AG08395 (cell line): Measurements from ENCODE around the gene GNAO1.

Experiments used
- DNase-seq: peaks from one replicate; pipeline ENCODE4 v3.0.0; 2012; ENCODE audit warnings: mixed read lengths, low spot score

GNAO1 gene

DNA sequence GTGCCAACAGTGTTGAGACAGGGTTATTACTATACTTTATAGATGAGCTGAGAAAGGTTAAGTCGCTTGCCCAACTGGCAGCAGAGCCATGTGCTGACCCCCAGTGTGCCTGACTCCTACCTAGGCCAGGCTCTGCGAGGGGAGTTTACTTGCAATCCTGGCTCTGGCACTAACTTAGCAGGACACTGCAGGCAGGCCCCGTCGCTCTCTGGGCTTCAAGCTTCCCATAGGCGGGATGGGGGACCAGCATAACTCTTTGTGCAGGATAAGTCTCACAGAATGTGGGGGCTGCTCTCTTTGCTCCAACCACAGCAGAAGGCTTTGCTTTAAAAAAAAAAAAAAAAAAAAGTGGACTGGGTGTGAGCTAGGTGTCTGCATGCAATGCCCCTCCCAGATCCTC lies 102.7 kb downstream of the GNAO1 start:
- DNase-seq = no peak

GRCh38 chr16:56294579-56294978 lies 103.3 kb downstream of the GNAO1 start:
- DNase-seq = peak; percentile 88

- no peak for DNase-seq
Measured at GRCh38 chr16:56295059-56295665, 103.9 kb downstream of the GNAO1 start.

DNA sequence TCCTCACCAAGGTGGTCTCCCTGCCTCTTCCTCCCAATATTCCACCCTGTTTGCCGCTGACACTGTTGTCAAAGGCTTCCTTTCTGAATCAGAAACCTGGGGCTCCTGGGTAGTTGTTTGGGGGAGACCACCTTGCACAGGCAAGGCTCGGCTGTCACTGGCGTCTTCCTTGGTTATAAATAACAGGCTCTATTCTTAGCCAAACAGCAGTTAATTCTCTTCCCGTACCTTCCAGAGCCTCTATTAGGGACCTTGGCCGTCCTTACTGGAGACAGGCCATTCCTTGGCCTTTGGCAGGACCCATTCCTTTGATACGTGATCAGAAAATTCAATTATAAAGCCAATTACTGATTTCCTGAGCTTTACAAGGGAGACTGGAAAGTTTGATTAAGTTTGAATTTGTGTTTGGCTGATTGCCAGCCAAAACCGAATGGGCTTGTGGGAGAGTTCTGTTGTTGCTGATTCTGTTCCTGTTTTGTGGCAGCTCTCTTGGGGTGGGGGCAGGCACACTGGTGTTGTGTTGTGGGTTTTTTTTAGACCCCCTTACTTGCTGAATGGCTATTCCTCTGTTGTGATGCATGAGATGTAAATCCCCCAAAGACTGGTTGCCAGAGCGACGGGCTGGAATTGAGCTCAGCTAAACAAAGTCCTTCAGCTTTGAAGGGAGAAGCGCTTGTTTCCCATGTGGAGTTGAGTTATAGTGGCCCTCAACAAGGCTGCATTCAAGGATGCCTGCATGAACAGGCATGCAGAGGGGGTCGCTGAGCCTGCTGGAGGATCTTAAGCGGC lies 104.6 kb downstream of the GNAO1 start:
- no peak for DNase-seq

DNA sequence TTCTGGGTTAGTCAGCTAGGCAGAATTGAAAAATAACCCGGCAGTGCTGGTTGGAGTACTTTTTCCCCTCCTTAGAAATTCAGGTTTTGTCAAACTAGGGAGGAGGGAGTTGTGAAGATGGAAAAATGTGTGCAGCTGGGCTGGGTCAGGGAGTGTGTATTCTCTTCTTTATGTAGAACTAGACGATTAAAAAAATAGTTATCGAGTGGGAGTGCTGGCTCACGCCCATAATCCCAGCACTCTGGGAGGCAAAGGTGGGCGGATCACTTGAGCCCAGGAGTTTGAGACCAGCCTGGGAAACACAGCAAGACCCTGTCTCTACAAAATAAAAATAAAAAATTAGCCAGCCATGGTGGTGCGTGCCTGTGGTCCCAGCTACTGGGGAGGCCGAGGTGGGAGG lies 106.4 kb downstream of the GNAO1 start:
- DNase-seq = no peak

- DNase-seq = no peak
Measured at GRCh38 chr16:56298116-56298515, 106.8 kb downstream of the GNAO1 start.

DNA sequence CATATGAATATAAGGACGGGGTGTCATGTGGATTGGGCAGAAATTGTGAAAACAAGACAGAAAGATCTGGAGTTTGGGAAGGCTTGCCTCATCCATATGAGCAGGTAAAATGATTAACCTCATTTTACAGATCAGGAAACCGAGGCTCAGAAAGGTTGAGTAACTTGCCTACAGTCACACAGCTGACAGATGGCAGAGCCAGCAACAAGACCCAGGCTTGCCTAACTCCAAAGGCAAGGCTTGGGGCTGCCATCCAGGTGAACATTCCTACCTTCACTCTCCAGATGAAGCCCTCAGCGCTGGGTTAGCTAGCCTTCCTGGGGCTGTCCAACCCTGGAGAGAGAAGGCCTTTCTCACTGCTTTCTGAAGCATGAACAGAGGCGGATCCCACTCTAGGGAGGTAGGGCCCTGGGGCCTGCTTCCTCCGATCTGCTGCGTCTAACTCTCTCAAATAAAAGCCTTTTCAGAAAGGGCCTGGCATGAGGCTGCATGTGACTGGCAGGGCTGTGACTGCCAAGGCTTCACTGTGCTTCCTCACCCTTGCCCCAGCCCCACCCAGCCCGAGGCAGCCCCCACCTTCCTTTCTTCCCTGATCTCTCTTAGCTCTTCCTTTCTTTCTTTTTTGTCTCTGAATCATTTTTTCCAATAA lies 107.8 kb downstream of the GNAO1 start:
- no peak for DNase-seq

GRCh38 chr16:56300242-56300623 lies 108.9 kb downstream of the GNAO1 start:
- no peak for DNase-seq

GRCh38 chr16:56300891-56301850 lies 109.9 kb downstream of the GNAO1 start:
- DNase-seq = peak; percentile 40

DNA sequence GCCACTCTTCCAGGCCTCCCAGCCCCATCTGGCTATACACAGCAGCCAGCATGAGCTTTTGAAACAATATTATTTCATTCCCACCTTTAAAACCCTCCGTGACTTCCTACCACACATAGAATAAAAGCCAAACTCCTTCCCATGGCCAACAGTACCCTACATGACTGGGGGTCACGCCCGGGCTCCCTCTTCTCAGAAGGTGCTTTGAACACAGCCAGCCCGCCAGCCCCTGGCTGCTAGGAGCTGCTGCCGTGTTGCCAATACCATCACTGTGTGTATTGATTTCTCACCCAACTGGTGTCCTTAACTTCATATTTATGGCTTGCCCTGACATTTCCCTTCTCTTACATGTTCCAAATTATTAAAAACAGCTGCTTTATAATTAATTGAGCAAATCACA lies 111.2 kb downstream of the GNAO1 start:
- DNase-seq = no peak

GRCh38 chr16:56303066-56303715 lies 111.9 kb downstream of the GNAO1 start:
- DNase-seq = no peak

DNA sequence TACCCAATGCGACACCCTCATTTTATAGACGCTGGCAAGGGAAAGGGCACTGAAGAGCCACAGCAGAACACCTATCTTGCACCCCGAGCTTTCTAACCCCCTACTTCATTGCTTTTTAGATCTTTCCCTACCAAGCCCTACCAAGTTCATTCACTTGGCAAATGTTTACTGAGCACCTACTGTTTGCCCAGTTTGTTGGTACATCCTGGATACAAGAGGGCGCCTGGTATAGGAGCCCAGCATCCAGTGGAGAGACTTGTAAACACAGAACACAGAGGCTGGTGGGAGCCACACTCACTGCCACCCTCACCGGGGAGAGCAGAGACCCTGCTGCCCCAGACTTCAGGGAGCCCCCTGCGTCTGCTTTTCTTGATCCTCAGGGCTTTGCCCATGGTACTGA lies 112.6 kb downstream of the GNAO1 start:
- no peak for DNase-seq

GRCh38 chr16:56305956-56306565 lies 114.8 kb downstream of the GNAO1 start:
- DNase-seq = no peak

- DNase-seq = no peak
Measured at GRCh38 chr16:56306690-56307533, 115.6 kb downstream of the GNAO1 start.

GRCh38 chr16:56307534-56307873 lies 116.2 kb downstream of the GNAO1 start:
- no peak for DNase-seq

DNA sequence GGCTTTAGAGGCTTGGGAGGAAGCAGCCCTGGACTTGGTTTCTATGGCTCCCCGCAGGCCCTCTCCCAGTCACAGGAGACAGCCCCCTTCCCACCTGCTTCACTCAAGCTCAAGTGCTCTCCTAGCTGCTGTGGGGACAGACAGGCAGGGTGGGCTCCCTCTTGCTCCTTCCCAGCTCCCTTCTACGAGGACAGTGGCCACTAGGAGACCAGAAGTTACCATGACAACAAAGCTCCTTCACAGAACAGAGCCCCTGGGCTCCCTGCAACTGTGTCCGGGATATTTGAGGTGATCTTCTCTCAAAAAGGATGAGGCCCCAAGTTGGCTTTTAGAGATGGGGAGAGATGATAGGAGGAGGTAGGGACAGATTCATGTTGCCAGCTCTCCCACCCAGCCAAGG lies 117.7 kb downstream of the GNAO1 start:
- DNase-seq = no peak

DNA sequence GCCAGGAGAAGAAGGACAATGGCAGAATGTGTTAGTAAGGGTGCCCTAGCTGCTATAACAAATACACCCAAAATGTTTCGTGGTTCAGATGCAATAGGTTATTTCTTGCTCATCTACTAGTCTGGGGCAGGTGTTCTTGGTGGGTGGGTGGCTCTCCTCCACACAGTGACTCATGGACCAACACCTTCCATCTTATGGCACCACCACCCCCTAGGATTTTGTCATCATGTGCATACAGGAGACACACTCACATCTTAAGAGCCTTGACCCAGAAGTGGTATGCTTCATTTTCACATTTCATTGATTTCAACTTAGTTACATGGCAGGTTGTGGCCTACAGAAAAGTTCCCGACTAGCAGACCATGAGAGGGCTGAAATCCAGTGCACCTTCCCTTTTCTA lies 119.4 kb downstream of the GNAO1 start:
- DNase-seq = no peak

DNA sequence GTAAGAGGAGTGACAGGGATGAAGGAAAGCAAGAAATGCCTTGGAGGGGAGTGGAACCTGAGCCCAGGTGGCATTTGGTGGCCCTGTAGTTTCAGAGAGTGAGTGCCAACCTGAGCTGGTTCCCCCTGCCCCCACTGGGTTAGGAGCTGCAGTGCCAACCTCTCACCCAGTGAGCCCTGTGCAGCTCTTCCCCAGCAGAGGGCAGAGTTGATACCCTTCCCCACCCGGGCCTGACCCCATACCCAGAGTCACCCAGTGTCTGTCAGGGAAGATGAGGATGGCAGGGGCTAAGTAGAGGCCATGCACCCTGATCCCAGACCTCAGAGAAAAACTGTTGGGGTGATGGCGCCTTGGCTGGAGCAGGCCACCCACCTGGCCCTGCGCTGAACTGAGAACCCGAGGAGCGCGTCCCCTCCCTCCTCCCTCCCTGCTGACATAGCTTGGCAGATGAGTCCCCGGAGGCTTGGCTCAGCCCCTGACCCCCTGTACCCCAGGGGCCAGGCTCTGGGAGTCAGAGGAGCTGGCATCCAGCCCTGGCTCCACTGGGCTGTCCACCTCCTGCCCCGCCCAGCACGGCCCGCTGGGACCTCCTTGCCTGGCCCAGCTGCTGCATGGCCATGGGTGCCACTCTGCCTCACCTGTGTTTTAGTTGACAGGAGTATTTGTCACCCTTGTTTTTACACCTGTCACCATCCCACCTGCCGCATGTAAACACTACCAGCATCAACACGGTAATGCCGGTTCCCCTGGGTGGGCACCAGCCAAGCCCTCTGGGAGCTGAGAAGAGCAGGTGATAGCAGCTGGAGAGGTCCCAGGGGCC lies 120.1 kb downstream of the GNAO1 start:
- DNase-seq = no peak

GRCh38 chr16:56312028-56312300 lies 120.7 kb downstream of the GNAO1 start:
- DNase-seq = no peak

DNA sequence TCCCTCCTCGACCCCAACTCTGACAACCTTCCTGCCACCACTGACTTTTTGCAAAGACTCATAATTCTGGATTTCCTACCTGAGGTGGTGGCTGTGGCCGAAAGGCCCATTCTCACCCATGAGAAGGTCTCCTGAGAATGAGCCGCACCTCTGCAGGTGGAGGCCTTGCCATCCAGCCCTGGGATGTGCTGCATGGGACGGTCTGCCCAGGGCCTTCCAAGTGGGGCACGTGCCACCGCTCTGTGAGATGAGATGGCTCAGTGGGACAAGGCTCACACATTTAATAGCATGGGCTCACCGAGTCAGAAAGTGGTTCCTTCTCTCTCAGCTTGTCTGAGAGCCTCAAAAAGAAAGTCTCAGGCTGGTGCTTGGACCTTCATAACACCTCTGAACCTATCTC lies 121.3 kb downstream of the GNAO1 start:
- no peak for DNase-seq
